ENCODE data around the gene LRRC2.

- TF ChIP-seq EZH2phosphoT487 (IDR thresholded peaks at IDR 0.05; ENCODE audit: borderline replicate concordance): no peak
- TF ChIP-seq, protein P1, sequence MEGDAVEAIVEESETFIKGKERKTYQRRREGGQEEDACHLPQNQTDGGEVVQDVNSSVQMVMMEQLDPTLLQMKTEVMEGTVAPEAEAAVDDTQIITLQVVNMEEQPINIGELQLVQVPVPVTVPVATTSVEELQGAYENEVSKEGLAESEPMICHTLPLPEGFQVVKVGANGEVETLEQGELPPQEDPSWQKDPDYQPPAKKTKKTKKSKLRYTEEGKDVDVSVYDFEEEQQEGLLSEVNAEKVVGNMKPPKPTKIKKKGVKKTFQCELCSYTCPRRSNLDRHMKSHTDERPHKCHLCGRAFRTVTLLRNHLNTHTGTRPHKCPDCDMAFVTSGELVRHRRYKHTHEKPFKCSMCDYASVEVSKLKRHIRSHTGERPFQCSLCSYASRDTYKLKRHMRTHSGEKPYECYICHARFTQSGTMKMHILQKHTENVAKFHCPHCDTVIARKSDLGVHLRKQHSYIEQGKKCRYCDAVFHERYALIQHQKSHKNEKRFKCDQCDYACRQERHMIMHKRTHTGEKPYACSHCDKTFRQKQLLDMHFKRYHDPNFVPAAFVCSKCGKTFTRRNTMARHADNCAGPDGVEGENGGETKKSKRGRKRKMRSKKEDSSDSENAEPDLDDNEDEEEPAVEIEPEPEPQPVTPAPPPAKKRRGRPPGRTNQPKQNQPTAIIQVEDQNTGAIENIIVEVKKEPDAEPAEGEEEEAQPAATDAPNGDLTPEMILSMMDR (conservative IDR thresholded peaks at IDR 0.05; ENCODE audit: low read length): no peak
These were observed 94.7 kb downstream of the LRRC2 start for GRCh38 chr3:46471371-46471914.
